ENCODE results near the gene ATG12.
"Not testable (repeated sequence)": the region's sequence is repeated elsewhere in the genome, so short reads cannot be mapped to it uniquely, and the experiment has no call there.

ATG12 gene

DNA sequence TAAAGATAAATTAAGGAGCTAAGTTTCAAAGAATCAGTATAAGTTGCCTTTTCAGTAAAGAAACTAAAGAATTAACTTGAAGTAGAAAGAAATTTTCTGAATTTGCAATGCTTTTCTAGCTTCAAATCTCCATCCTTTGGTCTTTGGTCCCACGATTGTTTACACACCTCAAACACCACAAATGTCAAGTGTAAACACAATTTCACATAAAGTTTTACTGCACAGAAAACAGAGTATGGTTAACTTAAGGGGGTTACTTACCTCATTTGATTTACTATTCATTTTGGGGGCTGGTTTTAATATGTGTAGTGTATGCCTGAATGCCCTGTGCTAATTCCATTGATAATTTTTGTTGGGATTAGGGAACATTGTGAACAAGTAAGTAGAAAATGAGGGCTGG is 29.0 kb downstream of the ATG12 start:
- TF ChIP-seq CTCF (conservative IDR thresholded peaks at IDR 0.05) = no peak

GRCh38 chr5:115811406-115811805 is 30.0 kb downstream of the ATG12 start:
- TF ChIP-seq CTCF (conservative IDR thresholded peaks at IDR 0.05) = no peak
- no peak overlapping the region for H3K27ac ChIP-seq

More for the DNA sequence above, 29.0 kb downstream of the ATG12 start:
- no peak overlapping the region for H3K27ac ChIP-seq

DNA sequence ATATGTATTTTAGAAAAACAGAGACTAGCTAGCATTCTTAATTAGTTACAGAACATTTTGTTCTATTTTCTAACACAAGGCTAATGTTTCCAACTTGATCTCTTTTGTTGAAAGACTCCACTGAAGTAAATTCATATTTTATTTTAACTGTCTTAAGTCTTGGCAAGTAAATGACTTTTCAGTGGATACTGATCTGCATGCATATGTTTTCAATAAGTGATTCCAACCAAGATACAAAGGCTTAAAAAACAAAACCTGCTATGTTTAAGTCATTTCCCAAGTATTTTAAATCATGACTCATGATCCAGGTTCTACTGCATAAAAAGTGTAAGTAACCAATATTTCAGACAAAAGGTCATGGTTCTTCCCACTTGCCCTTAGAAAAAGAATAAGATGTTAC is 30.6 kb downstream of the ATG12 start:
- no peak overlapping the region for H3K27ac ChIP-seq
- no peak for TF ChIP-seq CTCF (conservative IDR thresholded peaks at IDR 0.05)

GRCh38 chr5:115809946-115810345 is 31.4 kb downstream of the ATG12 start:
- H3K27ac ChIP-seq = no peak overlapping the region
- no peak for TF ChIP-seq CTCF (conservative IDR thresholded peaks at IDR 0.05)

DNA sequence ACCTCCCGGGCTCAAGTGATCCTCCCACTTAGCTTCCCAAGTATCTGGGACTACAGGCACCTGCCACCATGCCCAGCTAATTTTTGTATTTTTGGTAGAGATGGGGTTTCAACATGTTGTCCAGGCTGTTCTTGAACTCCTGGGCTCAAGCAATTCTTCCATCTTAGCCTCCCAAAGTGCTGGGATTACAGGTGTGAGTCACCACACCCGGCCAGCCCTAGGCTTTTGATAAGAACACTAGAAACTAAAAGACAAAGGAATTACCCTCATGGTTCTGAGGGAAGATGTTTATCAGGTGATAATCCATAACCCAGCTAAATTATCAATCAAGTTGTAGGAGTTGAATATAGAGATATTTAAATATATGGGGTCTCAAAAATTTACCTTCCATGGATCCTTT is 33.3 kb downstream of the ATG12 start:
- H3K27ac ChIP-seq = not testable (repeated sequence)

DNA sequence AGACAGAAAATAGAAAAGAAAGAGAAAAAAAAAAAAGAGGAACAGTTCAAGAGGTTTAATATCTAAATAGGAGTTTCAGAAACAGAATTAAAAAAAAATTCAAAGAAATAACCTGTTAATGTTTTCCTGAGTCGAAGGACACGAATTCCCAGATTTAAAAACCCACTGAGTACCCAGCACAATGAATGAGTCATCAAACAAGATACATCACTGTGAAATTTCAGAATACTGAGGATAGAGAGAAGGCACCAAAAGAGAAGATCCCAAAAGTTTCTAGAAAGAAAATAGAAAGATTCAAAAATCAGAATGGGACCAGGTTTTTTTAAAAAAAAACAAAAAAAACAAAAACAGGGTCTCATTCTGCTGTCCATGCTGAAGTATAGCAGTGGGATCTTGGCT is 33.7 kb downstream of the ATG12 start:
- H3K27ac ChIP-seq = 0 out of 2 replicates have a peak overlapping the region, but pooled peaks have one; percentile 11

GRCh38 chr5:115806986-115807653 is 34.2 kb downstream of the ATG12 start:
- H3K27ac ChIP-seq = 0 out of 2 replicates have a peak overlapping the region, but pooled peaks have one; percentile 11
- no peak for TF ChIP-seq CTCF (conservative IDR thresholded peaks at IDR 0.05)

More for the DNA sequence above, 33.7 kb downstream of the ATG12 start:
- TF ChIP-seq CTCF (conservative IDR thresholded peaks at IDR 0.05) = no peak

DNA sequence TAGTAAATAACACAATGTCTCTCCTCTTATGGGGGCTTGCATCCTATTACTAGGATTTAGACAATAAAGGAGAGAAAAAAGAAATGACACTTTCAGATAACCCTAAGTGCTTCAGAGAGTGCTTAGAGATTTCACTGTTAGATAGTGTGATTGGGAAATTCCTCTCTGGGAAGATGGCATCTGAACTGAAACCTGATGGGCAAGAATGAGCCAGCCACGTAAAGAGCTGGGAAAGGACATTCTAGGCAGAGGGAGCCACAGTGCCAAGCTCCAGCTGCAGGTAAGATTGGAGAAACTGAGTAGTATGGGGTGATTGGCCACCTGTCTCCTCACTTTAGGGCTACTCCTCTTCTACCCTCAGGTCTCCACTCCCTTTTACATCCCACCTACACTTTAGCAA is 39.4 kb downstream of the ATG12 start:
- TF ChIP-seq CTCF (conservative IDR thresholded peaks at IDR 0.05) = no peak
- no peak overlapping the region for H3K27ac ChIP-seq

Measured in VCaP (cell line).